Measurements from ENCODE around the gene C11orf52. TPM values are rescaled to one million over a fixed set of nuclear protein-coding genes. Genes with fewer than 3 reads are reported as not detected.
"Not testable (repeated sequence)": the region's sequence is repeated elsewhere in the genome, so short reads cannot be mapped to it uniquely, and the experiment has no call there.

Gene C11orf52
- total and polyA plus RNA-seq, 11 donors, result 0.79 to 8.3 (median 2.1) TPM

DNA sequence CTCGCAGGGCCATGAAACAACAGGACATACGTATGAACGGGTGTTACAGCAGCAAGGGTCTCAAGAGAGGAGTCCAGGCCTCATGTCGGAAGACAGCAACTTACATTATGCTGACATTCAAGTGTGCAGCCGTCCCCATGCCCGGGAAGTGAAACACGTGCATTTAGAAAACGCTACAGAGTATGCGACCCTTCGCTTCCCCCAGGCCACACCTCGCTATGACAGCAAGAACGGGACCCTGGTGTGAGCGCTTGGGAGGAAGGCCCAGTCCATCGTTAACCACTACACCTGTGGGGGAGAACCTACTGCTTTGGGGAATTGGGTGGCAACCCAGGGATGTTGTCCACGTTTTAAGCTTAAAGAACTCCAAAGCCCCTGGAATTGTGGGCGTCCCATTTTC, 7.2 kb downstream of the C11orf52 start:
- TF ChIP-seq POLR2A (IDR thresholded peaks at IDR 0.05), result no peak
- TF ChIP-seq, protein P1, sequence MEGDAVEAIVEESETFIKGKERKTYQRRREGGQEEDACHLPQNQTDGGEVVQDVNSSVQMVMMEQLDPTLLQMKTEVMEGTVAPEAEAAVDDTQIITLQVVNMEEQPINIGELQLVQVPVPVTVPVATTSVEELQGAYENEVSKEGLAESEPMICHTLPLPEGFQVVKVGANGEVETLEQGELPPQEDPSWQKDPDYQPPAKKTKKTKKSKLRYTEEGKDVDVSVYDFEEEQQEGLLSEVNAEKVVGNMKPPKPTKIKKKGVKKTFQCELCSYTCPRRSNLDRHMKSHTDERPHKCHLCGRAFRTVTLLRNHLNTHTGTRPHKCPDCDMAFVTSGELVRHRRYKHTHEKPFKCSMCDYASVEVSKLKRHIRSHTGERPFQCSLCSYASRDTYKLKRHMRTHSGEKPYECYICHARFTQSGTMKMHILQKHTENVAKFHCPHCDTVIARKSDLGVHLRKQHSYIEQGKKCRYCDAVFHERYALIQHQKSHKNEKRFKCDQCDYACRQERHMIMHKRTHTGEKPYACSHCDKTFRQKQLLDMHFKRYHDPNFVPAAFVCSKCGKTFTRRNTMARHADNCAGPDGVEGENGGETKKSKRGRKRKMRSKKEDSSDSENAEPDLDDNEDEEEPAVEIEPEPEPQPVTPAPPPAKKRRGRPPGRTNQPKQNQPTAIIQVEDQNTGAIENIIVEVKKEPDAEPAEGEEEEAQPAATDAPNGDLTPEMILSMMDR (IDR thresholded peaks at IDR 0.05), result no peak
- WGBS, 4 donors, result 87 to 94% (median 91%) methylated on average over 15 to 16 of the region's 16 CpGs
- Histone ChIP-seq H3K4me1 (peaks cover 0 to 56% (median 35%) of the 10 kb centered on the region in 12 donors), H3K27me3 (no peaks in the 10 kb centered on the region), H3K9me3 (no peaks in the 10 kb centered on the region), H3K4me3 (peak overlapping the region in 5 of 12 donors; percentile 45 to 66 (median 55)), H3K27ac (peak overlapping the region; percentile 51 to 93 (median 86)), H3K36me3 (no peaks in the 10 kb centered on the region)
- ATAC-seq (no peak), DNase-seq (peak in 1 of 5 donors; percentile 16)
- intact Hi-C loops (cut with DNase I), result loop anchor here in 5 of 10 donors (2.0 to 10.0 kb wide), 5 partner anchors 44 to 159 kb away; partner anchors contain the start of genes CFAP68 (in 4 of the 5), FDXACB1 (in 4 of the 5), SDHD (in 1 of the 5) and TIMM8B (in 1 of the 5)

DNA sequence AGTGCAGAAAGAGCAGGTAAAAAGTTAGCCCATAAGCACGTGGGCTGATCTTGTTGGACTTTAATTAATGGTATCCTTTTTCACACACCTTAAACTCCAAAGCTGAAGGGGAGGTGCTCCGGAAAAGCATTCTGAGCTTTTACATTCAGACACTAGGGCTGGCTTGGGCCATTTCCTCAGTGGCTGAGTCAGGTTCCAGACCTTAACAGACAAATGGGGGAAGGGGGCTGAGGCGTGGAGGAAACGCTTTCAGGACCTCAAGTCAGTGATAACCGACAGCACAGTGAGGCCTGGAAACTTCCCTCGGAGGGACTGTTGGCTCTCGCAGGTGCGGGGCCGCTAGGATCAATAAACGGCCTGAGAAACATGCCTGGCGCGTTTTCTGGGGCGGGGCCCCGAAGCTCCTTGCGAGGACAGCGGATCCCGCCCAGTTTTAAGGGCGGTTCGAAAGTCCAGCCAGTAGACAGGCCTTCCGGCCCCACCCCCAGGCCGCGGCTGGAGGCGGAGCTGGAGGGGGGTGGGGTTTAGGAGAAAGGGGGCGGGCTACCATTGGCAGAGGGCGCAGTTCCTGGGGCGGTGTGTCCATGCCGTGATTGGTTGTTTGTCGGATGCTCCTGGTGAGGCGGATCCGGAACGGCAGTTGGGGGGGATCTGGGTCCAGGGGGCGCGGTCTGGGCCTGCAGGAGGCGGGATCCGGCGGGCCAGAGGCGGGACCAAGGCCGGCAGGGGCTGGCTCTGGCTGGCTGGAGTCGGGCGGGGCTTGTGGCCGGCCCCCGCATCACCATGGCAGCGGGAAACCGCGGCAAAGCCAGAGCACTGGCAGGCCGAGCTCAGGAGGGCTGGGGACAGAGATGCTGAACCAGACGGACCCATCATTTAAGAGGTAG, 8.0 kb downstream of the C11orf52 start:
- H3K27ac ChIP-seq, result peak overlapping the region; percentile 51 to 93 (median 86)
- intact Hi-C loops (cut with DNase I), result loop anchor here in 7 of 10 donors (1.0 to 10.0 kb wide), 6 partner anchors 44 to 158 kb away; partner anchors contain the start of genes CFAP68 (in 6 of the 7), FDXACB1 (in 6 of the 7), SDHD (in 1 of the 7) and TIMM8B (in 1 of the 7)
- TF ChIP-seq, protein P1 (IDR thresholded peaks at IDR 0.05), result peak in 1 of 12 donors; percentile 9
- peak in 1 of 2 donors; percentile 72 for TF ChIP-seq POLR2A (IDR thresholded peaks at IDR 0.05)

DNA sequence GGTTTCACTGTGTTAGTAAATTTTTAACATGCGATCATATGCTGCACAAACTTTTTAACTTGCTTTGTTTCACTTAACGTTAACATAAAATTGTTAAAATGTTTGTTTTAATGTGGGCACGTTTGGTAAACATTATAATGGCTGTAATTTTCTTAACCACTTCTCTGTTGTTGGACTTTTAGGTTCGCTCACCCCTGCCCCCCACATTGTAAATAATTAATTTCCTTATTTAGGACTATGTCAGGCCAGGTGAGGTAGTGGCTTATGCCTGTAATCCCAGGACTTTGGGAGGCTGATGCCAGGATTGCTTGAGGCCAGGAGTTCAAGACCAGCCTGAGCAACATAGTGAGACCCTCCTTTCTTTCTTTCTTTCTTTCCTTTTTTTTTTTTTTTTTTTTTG, 11.8 kb downstream of the C11orf52 start:
- no peaks in the 10 kb centered on the region for H3K36me3 ChIP-seq
- no peaks in the 10 kb centered on the region for H3K9me3 ChIP-seq
- intact Hi-C loops (cut with DNase I), result loop anchor here in 7 of 10 donors (5.0 to 10.0 kb wide), 6 partner anchors 53 to 354 kb away; partner anchors contain the start of genes NKAPD1 (in 2 of the 7), PIH1D2 (in 2 of the 7), CFAP68 (in 1 of the 7) and FDXACB1 (in 1 of the 7)
- DNase-seq, result no peak
- WGBS, 4 donors, result 79 to 87% (median 83%) methylated on average over 4 of the region's 4 CpGs
- H3K27me3 ChIP-seq, result no peaks in the 10 kb centered on the region
- no peak for TF ChIP-seq POLR2A (IDR thresholded peaks at IDR 0.05)
- TF ChIP-seq, protein P1 (IDR thresholded peaks at IDR 0.05), result no peak
- no peak for ATAC-seq
- no peak overlapping the region for H3K27ac ChIP-seq
- H3K4me1 ChIP-seq, result peaks cover 0 to 30% (median 17%) of the 10 kb centered on the region in 12 donors
- H3K4me3 ChIP-seq, result no peak overlapping the region

More for the DNA sequence above, 8.0 kb downstream of the C11orf52 start:
- peak; percentile 97 to 98 (median 97) for DNase-seq
- Histone ChIP-seq H3K9me3 (no peaks in the 10 kb centered on the region), H3K4me1 (peaks cover 0 to 52% (median 36%) of the 10 kb centered on the region in 12 donors), H3K36me3 (no peaks in the 10 kb centered on the region), H3K27me3 (no peaks in the 10 kb centered on the region), H3K4me3 (peak overlapping the region; percentile 2 to 66 (median 52))
- 1% methylated on average over 20 to 47 of the region's 47 CpGs for WGBS, 4 donors
- ATAC-seq, result peak; percentile 93 to 97 (median 96)

DNA sequence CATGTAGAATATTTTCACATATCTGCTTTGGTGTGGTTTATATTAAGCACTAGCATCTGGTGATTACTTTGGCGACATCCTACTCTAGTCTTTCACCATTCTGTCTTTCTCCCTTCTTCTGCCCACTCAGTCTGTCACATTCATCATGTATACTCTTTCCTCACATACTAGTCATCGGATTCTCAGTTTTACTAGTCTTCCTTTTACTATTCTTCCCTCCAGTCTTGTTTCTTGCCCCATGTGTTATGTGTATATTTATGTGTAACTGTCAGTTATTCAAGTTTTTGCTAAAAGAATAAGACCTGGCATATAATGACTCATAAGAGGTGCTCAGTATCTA, 13.9 kb downstream of the C11orf52 start:
- no peak overlapping the region for H3K27ac ChIP-seq
- peaks cover 0 to 30% (median 17%) of the 10 kb centered on the region in 12 donors for H3K4me1 ChIP-seq
- no peaks in the 10 kb centered on the region for H3K36me3 ChIP-seq
- no peak for TF ChIP-seq POLR2A (IDR thresholded peaks at IDR 0.05)
- TF ChIP-seq, protein P1 (IDR thresholded peaks at IDR 0.05), result no peak
- intact Hi-C loops (cut with DNase I), result loop anchor here in 7 of 10 donors (2.0 to 10.0 kb wide), 7 partner anchors 50 to 352 kb away; partner anchors contain the start of genes NKAPD1 (in 2 of the 7), PIH1D2 (in 2 of the 7), CFAP68 (in 1 of the 7) and FDXACB1 (in 1 of the 7)
- H3K27me3 ChIP-seq, result no peaks in the 10 kb centered on the region
- no peaks in the 10 kb centered on the region for H3K9me3 ChIP-seq
- ATAC-seq (no peak), DNase-seq (no peak)
- no peak overlapping the region for H3K4me3 ChIP-seq
- WGBS, 4 donors, result 75 to 78% (median 76%) methylated on average over 2 of the region's 2 CpGs

DNA sequence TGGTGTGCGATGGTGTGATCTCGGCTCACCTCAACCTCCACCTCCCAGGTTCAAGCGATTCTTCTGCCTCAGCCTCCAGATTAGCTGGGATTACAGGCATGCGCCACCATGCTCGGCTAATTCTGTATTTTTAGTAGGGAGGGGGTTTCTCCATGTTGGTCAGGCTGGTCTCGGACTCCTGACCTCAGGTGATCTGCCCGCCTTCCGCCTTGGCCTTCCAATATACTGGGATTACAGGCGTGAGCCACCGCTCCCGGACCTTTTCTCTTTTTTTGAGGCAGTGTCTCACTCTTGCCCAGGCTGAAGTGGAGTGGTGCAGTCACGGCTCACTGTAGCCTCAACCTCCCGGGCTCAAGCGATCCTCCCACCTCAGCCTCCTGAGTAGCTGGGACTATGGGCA, 14.5 kb downstream of the C11orf52 start:
- WGBS, 4 donors, result 93 to 97% (median 96%) methylated on average over 14 of the region's 14 CpGs
- H3K4me1 ChIP-seq, result peaks cover 0 to 34% (median 21%) of the 10 kb centered on the region in 12 donors
- DNase-seq, result peak in 1 of 5 donors; percentile 4
- H3K27ac ChIP-seq, ATAC-seq, H3K4me3 ChIP-seq, H3K36me3 ChIP-seq, H3K27me3 ChIP-seq, H3K9me3 ChIP-seq: not testable (repeated sequence)
- intact Hi-C loops (cut with DNase I), result loop anchor here in 7 of 10 donors (2.0 to 10.0 kb wide), 7 partner anchors 50 to 352 kb away; partner anchors contain the start of genes NKAPD1 (in 2 of the 7), PIH1D2 (in 2 of the 7), CFAP68 (in 1 of the 7) and FDXACB1 (in 1 of the 7)
